GM12874 (cell line): ENCODE results near the gene CAMK2A.

Experiments used
- CTCF ChIP-seq: IDR thresholded peaks from 2 replicates; pipeline ENCODE4 v1.5.1; 2011; ENCODE audit warnings: low read depth, mild to moderate bottlenecking, control low read depth, low read length, moderate library complexity; ENCODE audit not compliant: insufficient read depth

The CAMK2A gene

DNA sequence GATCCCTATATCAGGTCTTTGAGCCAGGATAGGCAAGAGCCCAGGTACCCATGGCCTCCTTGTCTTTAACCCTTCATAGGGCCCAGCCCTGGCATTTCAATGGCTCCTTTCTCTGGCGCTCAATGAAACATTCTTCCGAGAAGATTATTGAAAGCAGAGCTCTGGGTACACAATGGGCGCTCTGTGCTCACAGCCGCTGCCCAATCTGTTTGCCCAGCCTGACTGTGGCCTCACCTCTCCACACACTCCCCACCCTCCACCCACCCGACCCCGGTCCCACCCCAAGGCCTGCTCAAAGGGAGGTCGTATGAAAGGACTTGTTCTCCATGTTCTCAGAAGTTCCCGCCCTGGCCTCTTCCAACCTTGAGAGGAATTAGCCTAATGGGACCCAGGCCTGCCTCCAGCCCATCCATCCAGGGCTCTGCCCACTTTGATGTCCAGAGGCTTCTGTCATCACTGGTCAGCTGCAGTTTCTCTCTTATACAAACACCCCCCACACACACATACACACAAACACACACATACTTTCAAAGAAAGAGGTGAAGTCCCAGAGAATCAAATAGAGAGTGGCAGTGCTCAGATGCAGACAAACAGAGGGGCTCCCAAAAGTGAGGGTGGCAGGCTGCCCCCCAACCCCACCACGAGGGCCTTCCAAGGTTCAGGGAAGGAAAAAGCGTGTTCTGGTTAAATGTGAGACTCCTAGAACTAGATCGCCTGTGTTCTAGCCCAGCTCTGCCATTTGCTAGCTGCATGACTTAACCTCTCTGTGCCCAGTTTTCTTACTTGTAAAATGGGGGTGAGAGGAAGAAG lies 18.2 kb upstream of the CAMK2A start:
- TF ChIP-seq CTCF = no peak

DNA sequence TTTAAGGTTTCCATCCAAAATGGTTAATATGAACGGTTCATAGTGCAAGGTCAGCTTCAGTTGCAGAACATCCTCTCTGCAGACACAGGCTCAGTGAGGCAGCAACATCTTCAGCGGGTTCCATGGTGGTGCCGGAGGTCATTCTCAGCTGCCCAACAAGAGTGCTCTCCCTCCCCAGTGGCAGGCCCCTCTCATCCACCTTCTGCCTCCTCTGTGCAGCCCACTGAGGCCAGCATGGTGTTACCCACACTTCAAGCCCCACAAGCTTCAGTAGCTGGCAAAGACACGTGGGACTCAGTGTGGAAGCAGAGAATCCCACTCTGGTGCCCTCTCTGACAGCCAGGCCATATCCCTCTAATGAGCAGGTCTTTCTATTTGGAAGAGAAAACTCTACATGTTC lies 17.2 kb upstream of the CAMK2A start:
- TF ChIP-seq CTCF = no peak

- TF ChIP-seq CTCF = no peak
Observed at GRCh38 chr5:150305557-150305956, 16.0 kb upstream of the CAMK2A start.

DNA sequence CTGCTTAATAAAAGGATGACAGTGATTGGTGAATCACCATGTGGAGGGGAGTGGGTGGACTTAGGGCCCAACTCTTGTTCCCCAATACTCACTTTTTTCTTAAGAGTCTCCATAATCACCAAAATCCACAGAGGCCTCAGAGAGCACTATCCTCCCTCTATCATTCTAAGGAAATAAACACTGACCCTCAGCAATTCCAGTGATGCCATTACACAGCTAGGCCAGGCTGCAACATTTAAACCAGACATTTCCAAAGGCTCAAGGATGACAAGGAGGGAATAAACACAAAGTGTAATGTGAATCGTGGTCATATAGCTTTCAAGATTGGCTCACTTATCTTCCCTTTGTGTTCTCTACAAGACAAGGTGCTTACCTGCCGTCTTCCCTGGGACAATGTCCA lies 15.5 kb upstream of the CAMK2A start:
- no peak for TF ChIP-seq CTCF

DNA sequence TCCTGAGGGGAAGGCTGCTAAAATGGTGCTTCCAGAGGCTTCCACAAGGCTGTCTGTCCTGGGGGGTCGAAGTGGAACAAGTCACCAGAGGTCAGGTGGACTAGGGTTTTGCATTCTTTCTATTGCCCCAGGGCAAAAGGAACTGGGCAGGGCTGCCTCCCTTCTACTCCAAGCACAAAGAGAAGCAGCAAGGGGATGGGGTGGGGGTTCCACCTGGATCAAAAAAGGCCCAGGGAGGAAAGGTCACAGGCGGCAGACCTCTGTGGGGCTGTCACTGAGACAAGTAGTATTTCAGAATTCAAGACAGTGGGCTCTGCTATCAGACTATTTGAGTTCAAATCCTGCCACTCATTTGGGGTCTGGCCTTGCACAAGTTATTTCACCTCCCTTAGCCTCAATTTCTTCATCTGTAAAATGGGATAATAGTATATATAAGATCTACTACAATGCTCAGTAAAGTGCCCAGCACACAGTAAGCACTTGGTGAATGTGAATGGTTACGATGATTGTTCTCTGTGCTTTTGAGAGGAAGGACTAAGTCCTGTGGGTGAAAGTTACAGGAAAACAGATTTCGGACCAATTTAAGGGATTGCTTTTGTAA lies 15.0 kb upstream of the CAMK2A start:
- TF ChIP-seq CTCF = no peak

- no peak for TF ChIP-seq CTCF
Observed at GRCh38 chr5:150303660-150304386, 14.2 kb upstream of the CAMK2A start.

DNA sequence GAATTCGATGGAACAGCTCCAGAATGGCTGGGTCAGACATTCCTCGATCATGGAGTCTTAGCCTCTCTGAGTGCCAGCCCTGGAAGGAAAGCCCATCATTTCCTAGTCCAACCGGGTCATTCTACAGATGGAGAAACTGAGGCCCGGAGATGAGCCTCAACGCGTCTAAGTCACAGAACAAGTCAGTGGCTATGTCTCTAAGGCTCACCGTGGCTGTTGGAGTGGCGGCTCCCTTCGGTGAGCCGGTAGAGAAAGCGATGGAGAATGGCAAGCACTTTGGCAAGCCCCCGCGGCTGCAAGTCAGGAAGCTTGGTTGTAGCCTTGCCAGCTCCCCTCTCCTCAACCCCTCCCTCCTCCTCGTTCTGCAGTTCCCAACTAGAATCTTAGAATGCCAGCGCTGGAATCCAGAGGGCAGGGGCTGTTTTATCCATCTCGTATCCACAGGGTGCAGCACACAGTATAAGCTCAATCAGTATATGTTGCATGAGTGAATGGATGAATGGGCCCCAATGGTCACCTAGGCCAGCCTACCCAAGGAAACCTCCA lies 13.6 kb upstream of the CAMK2A start:
- TF ChIP-seq CTCF = no peak
